HG02884 (cell line): Measurements from ENCODE around the gene ACADVL.

Experiments used
- ATAC-seq: cut with Tn5 transposase; IDR thresholded peaks from one replicate; pipeline ENCODE4 v1.9.1; 2021; ENCODE audit warnings: mild to moderate bottlenecking, moderate library complexity; ENCODE audit not compliant: unreplicated experiment

ACADVL gene

GRCh38 chr17:7191069-7191468, 28.7 kb upstream of the ACADVL start:
- ATAC-seq, result no peak

- ATAC-seq, result no peak
These were observed 28.0 kb upstream of the ACADVL start for GRCh38 chr17:7191571-7192270.

GRCh38 chr17:7192271-7192937, 27.3 kb upstream of the ACADVL start:
- no peak for ATAC-seq

GRCh38 chr17:7195971-7196370, 23.8 kb upstream of the ACADVL start:
- no peak for ATAC-seq

- ATAC-seq, result no peak
These were observed 22.9 kb upstream of the ACADVL start for GRCh38 chr17:7196651-7197401.

- ATAC-seq, result no peak
These were observed 16.3 kb upstream of the ACADVL start for GRCh38 chr17:7203391-7203790.

- no peak for ATAC-seq
These were observed 15.4 kb upstream of the ACADVL start for GRCh38 chr17:7204336-7204735.

- peak; percentile 93 for ATAC-seq
These were observed 14.8 kb upstream of the ACADVL start for GRCh38 chr17:7204828-7205461.

- no peak for ATAC-seq
These were observed 14.2 kb upstream of the ACADVL start for GRCh38 chr17:7205561-7205960.

- no peak for ATAC-seq
These were observed 12.4 kb upstream of the ACADVL start for GRCh38 chr17:7207120-7208001.

GRCh38 chr17:7208027-7208571, 11.6 kb upstream of the ACADVL start:
- no peak for ATAC-seq

- no peak for ATAC-seq
These were observed 10.8 kb upstream of the ACADVL start for GRCh38 chr17:7208754-7209460.

- no peak for ATAC-seq
These were observed 8.1 kb upstream of the ACADVL start for GRCh38 chr17:7211491-7212273.

GRCh38 chr17:7213895-7214299, 5.8 kb upstream of the ACADVL start:
- no peak for ATAC-seq

GRCh38 chr17:7214300-7215135, 5.2 kb upstream of the ACADVL start:
- ATAC-seq, result peak; percentile 68

GRCh38 chr17:7215136-7215638, 4.6 kb upstream of the ACADVL start:
- no peak for ATAC-seq

- no peak for ATAC-seq
These were observed 4.0 kb upstream of the ACADVL start for GRCh38 chr17:7215652-7216180.
